Measurements from ENCODE around the gene NRXN2. TPM values are rescaled to one million over a fixed set of nuclear protein-coding genes. Genes with fewer than 3 reads are reported as not detected.
"Not testable (repeated sequence)": the region's sequence is repeated elsewhere in the genome, so short reads cannot be mapped to it uniquely, and the experiment has no call there.

NRXN2 gene
- total and polyA plus RNA-seq, 3 donors from 2014 or later, result 32.6 to 46.8 (median 40.1) TPM

GRCh38 chr11:64711138-64711955 is 11.7 kb downstream of the NRXN2 start:
- no peaks in the 10 kb centered on the region for H3K27me3 ChIP-seq
- H3K27ac ChIP-seq, result peak overlapping the region in 1 of 2 donors; percentile 14
- TF ChIP-seq CTCF (IDR thresholded peaks at IDR 0.05) (no peak), POLR2A (IDR thresholded peaks at IDR 0.05) (no peak)
- intact Hi-C loops (cut with DNase I; ENCODE audit: low total_unique reads), result no loop called here
- DNase-seq, result peak; percentile 32
- no peaks in the 10 kb centered on the region for H3K36me3 ChIP-seq (ENCODE audit: low read depth, missing control alignments)
- peak overlapping the region; percentile 31 to 50 for H3K4me3 ChIP-seq
- 32 to 45% methylated on average over 28 to 44 of the region's 46 CpGs for WGBS, 2 donors
- no peaks in the 10 kb centered on the region for H3K4me1 ChIP-seq
- no peaks in the 10 kb centered on the region for H3K9me3 ChIP-seq

GRCh38 chr11:64710418-64711137 is 12.4 kb downstream of the NRXN2 start:
- Histone ChIP-seq H3K9me3 (no peaks in the 10 kb centered on the region), H3K27ac (no peak overlapping the region), H3K4me3 (peak overlapping the region in 1 of 2 donors; percentile 50), H3K27me3 (no peaks in the 10 kb centered on the region), H3K4me1 (no peaks in the 10 kb centered on the region), H3K36me3 (ENCODE audit: low read depth, missing control alignments) (no peaks in the 10 kb centered on the region)
- WGBS, 2 donors, result 59 to 63% methylated on average over 11 to 13 of the region's 13 CpGs
- intact Hi-C loops (cut with DNase I; ENCODE audit: low total_unique reads), result no loop called here
- DNase-seq, result no peak
- TF ChIP-seq CTCF (IDR thresholded peaks at IDR 0.05) (no peak), POLR2A (IDR thresholded peaks at IDR 0.05) (no peak)

DNA sequence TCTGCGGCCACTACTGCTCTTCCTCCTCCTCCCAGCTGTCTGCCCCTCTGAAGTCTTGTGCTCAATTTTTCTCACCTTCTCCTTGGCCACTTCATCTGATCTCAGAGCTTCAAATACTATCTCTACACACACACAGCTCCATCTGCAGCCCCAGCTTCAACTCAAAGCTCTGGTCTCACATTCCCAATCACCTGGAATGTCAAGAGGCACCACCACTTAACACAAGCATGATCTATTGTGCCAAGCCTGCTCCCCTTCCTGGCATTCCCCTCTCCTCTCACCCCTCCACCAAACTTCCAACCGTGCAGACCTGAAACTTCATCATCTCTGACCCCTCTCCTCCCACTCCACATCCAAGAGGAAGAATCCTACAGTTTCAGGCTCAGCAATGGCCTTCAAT is 17.5 kb downstream of the NRXN2 start:
- Histone ChIP-seq H3K4me1 (no peaks in the 10 kb centered on the region), H3K27me3 (no peaks in the 10 kb centered on the region), H3K4me3 (no peak overlapping the region), H3K36me3 (ENCODE audit: low read depth, missing control alignments) (no peaks in the 10 kb centered on the region), H3K27ac (no peak overlapping the region), H3K9me3 (no peaks in the 10 kb centered on the region)
- no peak for TF ChIP-seq POLR2A (IDR thresholded peaks at IDR 0.05)
- 73 to 82% methylated on average over 2 of the region's 2 CpGs for WGBS, 2 donors
- no peak for DNase-seq
- intact Hi-C loops (cut with DNase I; ENCODE audit: low total_unique reads), result no loop called here

DNA sequence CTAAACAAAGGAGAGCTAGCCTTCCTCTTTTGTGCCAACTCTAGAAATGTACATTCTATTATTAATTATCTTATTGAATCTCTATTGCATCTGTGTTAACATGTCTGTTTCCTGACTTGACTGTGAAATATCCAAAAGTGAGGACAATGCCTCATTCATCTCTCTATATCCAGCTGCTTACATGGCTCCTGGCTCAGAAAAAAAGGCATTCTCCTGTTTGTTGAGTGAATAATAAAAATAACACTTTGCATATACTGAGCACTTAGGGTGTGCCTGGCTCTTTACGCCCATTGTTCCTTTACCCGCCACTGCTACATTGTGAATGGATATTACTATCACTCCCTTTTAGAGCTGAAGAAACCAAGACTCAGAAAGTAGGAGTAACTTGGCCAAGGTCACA is 19.9 kb downstream of the NRXN2 start:
- intact Hi-C loops (cut with DNase I; ENCODE audit: low total_unique reads), result no loop called here
- Histone ChIP-seq H3K4me3 (no peak overlapping the region), H3K27ac (no peak overlapping the region), H3K27me3 (no peaks in the 10 kb centered on the region), H3K9me3 (no peaks in the 10 kb centered on the region), H3K4me1 (no peaks in the 10 kb centered on the region), H3K36me3 (ENCODE audit: low read depth, missing control alignments) (no peaks in the 10 kb centered on the region)
- DNase-seq, result no peak
- TF ChIP-seq POLR2A (IDR thresholded peaks at IDR 0.05) (no peak), CTCF (IDR thresholded peaks at IDR 0.05) (no peak)
- WGBS, 2 donors, result 77 to 96% methylated on average over 2 of the region's 2 CpGs

- H3K27ac ChIP-seq; H3K27me3 ChIP-seq; H3K4me3 ChIP-seq; intact Hi-C loops (cut with DNase I; ENCODE audit: low total_unique reads); H3K9me3 ChIP-seq; H3K36me3 ChIP-seq (ENCODE audit: low read depth, missing control alignments); DNase-seq; H3K4me1 ChIP-seq: not testable (repeated sequence)
- WGBS, 2 donors, result 93 to 95% methylated on average over 3 to 14 of the region's 29 CpGs
Observed at GRCh38 chr11:64701956-64702355, 21.0 kb downstream of the NRXN2 start.
